Neuronal stem cell (in vitro differentiated cells): ENCODE data around the gene TENT5A.

ENCODE experiments used
- DNase-seq: peaks from one replicate; pipeline ENCODE4 v3.0.0-alpha.2; 2013; ENCODE audit warnings: low spot score
- H2AFZ ChIP-seq: one replicate; pipeline ENCODE4 v1.6.1; 2013; ENCODE audit warnings: mild to moderate bottlenecking, low read length, inconsistent platforms
- H2AK5ac ChIP-seq: 2 replicates; pipeline ENCODE4 v1.6.1; 2013; ENCODE audit warnings: low read depth, mild to moderate bottlenecking, inconsistent platforms, low read length, moderate library complexity, mixed read lengths
- H2BK120ac ChIP-seq: 2 replicates; pipeline ENCODE4 v1.6.1; 2013; ENCODE audit warnings: low read depth, mild to moderate bottlenecking, inconsistent platforms, low read length, moderate library complexity, mixed read lengths
- H2BK12ac ChIP-seq: one replicate; pipeline ENCODE4 v1.6.1; 2013; ENCODE audit warnings: low read length, inconsistent platforms
- H2BK15ac ChIP-seq: 2 replicates; pipeline ENCODE4 v1.6.1; 2013; ENCODE audit warnings: mild to moderate bottlenecking, low read length, inconsistent platforms, mixed read lengths
- H2BK5ac ChIP-seq: one replicate; pipeline ENCODE4 v1.6.1; 2013; ENCODE audit warnings: inconsistent platforms, mild to moderate bottlenecking, low read length, moderate library complexity
- H3K14ac ChIP-seq: one replicate; pipeline ENCODE4 v1.6.1; 2013; ENCODE audit warnings: low read length, inconsistent platforms
- H3K18ac ChIP-seq: 2 replicates; pipeline ENCODE4 v1.6.1; 2013; ENCODE audit warnings: low read length, inconsistent platforms
- H3K23ac ChIP-seq: 2 replicates; pipeline ENCODE4 v1.6.1; 2013; ENCODE audit warnings: low read depth, mild to moderate bottlenecking, mixed read lengths, low read length, inconsistent platforms; ENCODE audit not compliant: poor library complexity
- H3K27ac ChIP-seq: replicated peaks from 3 replicates; pipeline ENCODE4 v1.5.1; 2013; ENCODE audit warnings: low read length, inconsistent platforms
- H3K27me3 ChIP-seq, 3 experiments: 2 replicates each; pipeline ENCODE4 v1.6.1; 2013; ENCODE audit warnings: low read length in 3 of 3, mild to moderate bottlenecking in 2 of 3, inconsistent platforms in 1 of 3, low read depth in 1 of 3, mixed read lengths in 1 of 3, moderate library complexity in 1 of 3; ENCODE audit not compliant: control insufficient read depth in 3 of 3, insufficient read depth in 3 of 3
- H3K36me3 ChIP-seq, 2 donors: replicated peaks in 1 of 2; 2 replicates each; pipeline ENCODE4 v1.6.1; 2013; ENCODE audit warnings: low read length in 2 of 2; ENCODE audit not compliant: control insufficient read depth in 2 of 2, insufficient read depth in 2 of 2
- H3K4ac ChIP-seq: 2 replicates; pipeline ENCODE4 v1.6.1; 2013; ENCODE audit warnings: inconsistent platforms, mild to moderate bottlenecking, low read length, moderate library complexity
- H3K4me1 ChIP-seq, 2 donors: 1 replicate in 1 of 2; 2 replicates in 1 of 2; pipeline ENCODE4 v1.6.1; 2013; ENCODE audit warnings: low read length in 2 of 2, low read depth in 1 of 2; ENCODE audit not compliant: control insufficient read depth in 2 of 2, insufficient read depth in 1 of 2
- H3K4me2 ChIP-seq: one replicate; pipeline ENCODE4 v1.6.1; 2013; ENCODE audit warnings: mild to moderate bottlenecking, low read length, inconsistent platforms; ENCODE audit not compliant: insufficient read depth, poor library complexity, severe bottlenecking
- H3K4me3 ChIP-seq, 2 donors: 2 replicates each; pipeline ENCODE4 v1.5.1; 2013; ENCODE audit warnings: low read length in 2 of 2, mild to moderate bottlenecking in 2 of 2, inconsistent platforms in 1 of 2, moderate library complexity in 1 of 2
- H3K79me1 ChIP-seq: one replicate; pipeline ENCODE4 v1.6.1; 2013; ENCODE audit warnings: low read depth, mild to moderate bottlenecking, inconsistent platforms, low read length, moderate library complexity
- H3K9ac ChIP-seq: one replicate; pipeline ENCODE4 v1.6.1; 2013; ENCODE audit warnings: mild to moderate bottlenecking, low read depth, low read length, inconsistent platforms; ENCODE audit not compliant: poor library complexity
- H3K9me3 ChIP-seq, 2 donors: replicated peaks in 1 of 2; 2 replicates each; pipeline versions ENCODE3 to v1.6.1; 2013; ENCODE audit warnings: low read length in 2 of 2, mild to moderate bottlenecking in 2 of 2, inconsistent platforms in 1 of 2, low read depth in 1 of 2, mixed read lengths in 1 of 2, moderate library complexity in 1 of 2; ENCODE audit not compliant: control insufficient read depth in 2 of 2, insufficient read depth in 1 of 2
- H4K8ac ChIP-seq: one replicate; pipeline ENCODE4 v1.6.1; 2013; ENCODE audit warnings: low read depth, mild to moderate bottlenecking, inconsistent platforms, low read length, moderate library complexity
- H4K91ac ChIP-seq: one replicate; pipeline ENCODE4 v1.6.1; 2013; ENCODE audit warnings: low read length, low read depth, mild to moderate bottlenecking, inconsistent platforms; ENCODE audit not compliant: poor library complexity
- WGBS, 2 donors: extraction: QIAGEN DNeasy Blood & Tissue Kit; methylation state at CpG; one replicate each; pipeline ENCODE4 v1.1.7; 2013; ENCODE audit warnings: missing lambda C conversion rate in 2 of 2, mixed read lengths in 1 of 2; ENCODE audit not compliant: insufficient read length in 2 of 2, insufficient replicate concordance in 1 of 2; ENCODE audit errors: extremely low coverage in 2 of 2; 5-methylcytosine and 5-hydroxymethylcytosine counted together

Gene TENT5A

GRCh38 chr6:81762132-81762531 is 9.7 kb upstream of the TENT5A start:
- no peak overlapping the region for H3K4me2 ChIP-seq
- no peak overlapping the region for H3K9ac ChIP-seq
- H3K4me3 ChIP-seq, result no peak overlapping the region
- DNase-seq, result no peak
- H3K79me1 ChIP-seq, result no peaks in the 10 kb centered on the region
- no peak overlapping the region for H3K23ac ChIP-seq
- H2BK120ac ChIP-seq, result no peak overlapping the region
- no peak overlapping the region for H2AFZ ChIP-seq
- no peak overlapping the region for H3K14ac ChIP-seq
- H3K36me3 ChIP-seq, result no peaks in the 10 kb centered on the region
- no peaks in the 10 kb centered on the region for H3K27me3 ChIP-seq
- H3K18ac ChIP-seq, result no peak overlapping the region
- no peak overlapping the region for H2AK5ac ChIP-seq
- peaks cover 1 to 3% of the 10 kb centered on the region in 2 donors for H3K4me1 ChIP-seq
- no peak overlapping the region for H4K91ac ChIP-seq
- H2BK15ac ChIP-seq, result no peak overlapping the region
- no peaks in the 10 kb centered on the region for H3K9me3 ChIP-seq
- H4K8ac ChIP-seq, result no peak overlapping the region
- no peak overlapping the region for H2BK12ac ChIP-seq
- H3K4ac ChIP-seq, result no peak overlapping the region
- H3K27ac ChIP-seq, result no peak overlapping the region
- H2BK5ac ChIP-seq, result no peak overlapping the region

- H3K27me3 ChIP-seq, result no peaks in the 10 kb centered on the region
- H2BK5ac ChIP-seq, result no peak overlapping the region
- no peak overlapping the region for H2BK15ac ChIP-seq
- H3K18ac ChIP-seq, result no peak overlapping the region
- H3K4me1 ChIP-seq, result peaks cover 1 to 3% of the 10 kb centered on the region in 2 donors
- H2AFZ ChIP-seq, result no peak overlapping the region
- no peak overlapping the region for H2BK12ac ChIP-seq
- H3K9me3 ChIP-seq, result no peaks in the 10 kb centered on the region
- H2BK120ac ChIP-seq, result no peak overlapping the region
- H3K27ac ChIP-seq, result no peak overlapping the region
- no peak overlapping the region for H3K4ac ChIP-seq
- no peak overlapping the region for H4K91ac ChIP-seq
- no peak overlapping the region for H3K4me3 ChIP-seq
- no peak overlapping the region for H3K23ac ChIP-seq
- H3K4me2 ChIP-seq, result no peak overlapping the region
- no CpG with 5 or more reads among the region's 1 CpG for WGBS, 2 donors
- H3K14ac ChIP-seq, result no peak overlapping the region
- H3K79me1 ChIP-seq, result no peaks in the 10 kb centered on the region
- H4K8ac ChIP-seq, result no peak overlapping the region
- no peaks in the 10 kb centered on the region for H3K36me3 ChIP-seq
- no peak overlapping the region for H2AK5ac ChIP-seq
- H3K9ac ChIP-seq, result no peak overlapping the region
- no peak for DNase-seq
Measured at GRCh38 chr6:81761197-81761596, 8.7 kb upstream of the TENT5A start.

- no peak overlapping the region for H4K8ac ChIP-seq
- no peak for DNase-seq
- no peak overlapping the region for H2BK5ac ChIP-seq
- peaks cover 0 to 1% of the 10 kb centered on the region in 2 donors for H3K36me3 ChIP-seq
- no peaks in the 10 kb centered on the region for H3K79me1 ChIP-seq
- no peak overlapping the region for H3K27ac ChIP-seq
- H3K23ac ChIP-seq, result no peak overlapping the region
- H2BK120ac ChIP-seq, result no peak overlapping the region
- no peak overlapping the region for H2AK5ac ChIP-seq
- no peak overlapping the region for H2BK12ac ChIP-seq
- H2BK15ac ChIP-seq, result no peak overlapping the region
- H3K4ac ChIP-seq, result no peak overlapping the region
- no peaks in the 10 kb centered on the region for H3K27me3 ChIP-seq
- H3K4me3 ChIP-seq, result no peak overlapping the region
- H3K9me3 ChIP-seq, result no peaks in the 10 kb centered on the region
- no peak overlapping the region for H4K91ac ChIP-seq
- no peak overlapping the region for H3K18ac ChIP-seq
- no CpG with 5 or more reads among the region's 2 CpGs for WGBS, 2 donors
- H3K9ac ChIP-seq, result no peak overlapping the region
- H3K4me1 ChIP-seq, result peaks cover 3% of the 10 kb centered on the region in 2 donors
- no peak overlapping the region for H3K14ac ChIP-seq
- no peak overlapping the region for H3K4me2 ChIP-seq
- no peak overlapping the region for H2AFZ ChIP-seq
Measured at GRCh38 chr6:81759782-81760181, 7.3 kb upstream of the TENT5A start.

- no CpG with 5 or more reads among the region's 4 CpGs for WGBS, 2 donors
- Histone ChIP-seq H3K4ac (no peak overlapping the region), H3K4me3 (no peak overlapping the region), H3K9ac (no peak overlapping the region), H2BK5ac (no peak overlapping the region), H3K27me3 (peaks cover 0 to 3% (median 0%) of the 10 kb centered on the region in 3 experiments), H3K4me1 (peaks cover 3% of the 10 kb centered on the region in 2 donors), H4K8ac (no peak overlapping the region), H3K14ac (no peak overlapping the region), H3K9me3 (no peaks in the 10 kb centered on the region), H2BK120ac (no peak overlapping the region), H3K79me1 (no peaks in the 10 kb centered on the region), H3K36me3 (peaks cover 0 to 1% of the 10 kb centered on the region in 2 donors), H2AK5ac (no peak overlapping the region), H3K23ac (no peak overlapping the region), H4K91ac (no peak overlapping the region), H2AFZ (no peak overlapping the region), H3K4me2 (no peak overlapping the region), H3K18ac (no peak overlapping the region), H3K27ac (no peak overlapping the region), H2BK15ac (no peak overlapping the region), H2BK12ac (no peak overlapping the region)
- DNase-seq, result no peak
Measured at GRCh38 chr6:81758221-81758620, 5.7 kb upstream of the TENT5A start.
